IMR-90 (cell line): Measurements from ENCODE around the gene FLRT3. TPM values are rescaled to one million over a fixed set of nuclear protein-coding genes. Genes with fewer than 3 reads are reported as not detected.

ENCODE experiments used
- ATAC-seq: fragments of 200-7000 bp; cut with Tn5 transposase; 2 replicates; pipeline ENCODE4 v1.9.1; 2020; ENCODE audit warnings: low read depth, mild to moderate bottlenecking, moderate library complexity
- BruUV-seq: library from RNA; stranded (reverse); fragments of 400-500 nt; replicated peaks from 2 replicates; lab custom pipeline; 2021; lab: Mats Ljungman, UMichigan
- CTCF ChIA-PET: fragments of 300-600 bp; formaldehyde crosslinking; extraction: SDS; loops from one replicate; lab custom pipeline; 2021; ENCODE audit warnings: antibody characterized with exemption; lab: Yijun Ruan, JAX
- POLR2A ChIA-PET: fragments of 300-600 bp; sonication (Branson Sonifier 250); formaldehyde crosslinking; loops from one replicate; lab custom pipeline; 2022; ENCODE audit warnings: antibody characterized with exemption; ENCODE audit not compliant: unreplicated experiment; lab: Charles Lee
- DNase-seq: peaks from one replicate; pipeline ENCODE4 v3.0.0; 2013
- H2AFZ ChIP-seq: replicated peaks from 2 replicates; pipeline ENCODE3; 2013; ENCODE audit warnings: low read length, mild to moderate bottlenecking; ENCODE audit not compliant: poor library complexity
- H2AK5ac ChIP-seq: 2 replicates; pipeline ENCODE4 v1.6.1; 2013; ENCODE audit warnings: low read depth, low read length, inconsistent platforms
- H2AK9ac ChIP-seq: replicated peaks from 2 replicates; pipeline ENCODE3; 2013; ENCODE audit warnings: mild to moderate bottlenecking, low read depth, low read length, moderate library complexity; ENCODE audit not compliant: poor library complexity
- H2BK120ac ChIP-seq: 2 replicates; pipeline ENCODE4 v1.6.1; 2013; ENCODE audit warnings: low read depth, low read length, inconsistent platforms
- H2BK15ac ChIP-seq: 3 replicates; pipeline ENCODE4 v1.6.1; 2013; ENCODE audit warnings: low read depth, low read length, inconsistent platforms
- H2BK20ac ChIP-seq: 2 replicates; pipeline ENCODE4 v1.6.1; 2013; ENCODE audit warnings: low read depth, mild to moderate bottlenecking, inconsistent platforms, low read length, moderate library complexity
- H2BK5ac ChIP-seq: 2 replicates; pipeline ENCODE4 v1.6.1; 2013; ENCODE audit warnings: mild to moderate bottlenecking, low read depth, low read length, inconsistent platforms; ENCODE audit not compliant: poor library complexity, severe bottlenecking
- H3K14ac ChIP-seq: replicated peaks from 2 replicates; pipeline ENCODE4 v1.6.1; 2013; ENCODE audit warnings: low read depth, low read length, inconsistent platforms
- H3K18ac ChIP-seq: 2 replicates; pipeline ENCODE4 v1.6.1; 2013; ENCODE audit warnings: low read depth, low read length, control low read depth
- H3K23ac ChIP-seq: 2 replicates; pipeline ENCODE4 v1.6.1; 2013; ENCODE audit warnings: low read depth, low read length, inconsistent platforms
- H3K27ac ChIP-seq: 2 replicates; pipeline ENCODE4 v1.5.1; 2013; ENCODE audit warnings: mild to moderate bottlenecking, control low read depth, low read length; ENCODE audit not compliant: insufficient read depth
- H3K27me3 ChIP-seq: 2 replicates; pipeline ENCODE4 v1.6.1; 2013; ENCODE audit warnings: low read length; ENCODE audit not compliant: control insufficient read depth, insufficient read depth
- H3K36me3 ChIP-seq: 2 replicates; pipeline ENCODE4 v1.6.1; 2013; ENCODE audit warnings: low read length, mixed read lengths; ENCODE audit not compliant: control insufficient read depth, insufficient read depth
- H3K4ac ChIP-seq: 2 replicates; pipeline ENCODE4 v1.6.1; 2013; ENCODE audit warnings: low read depth, low read length, inconsistent platforms
- H3K4me1 ChIP-seq: 2 replicates; pipeline ENCODE4 v1.6.1; 2013; ENCODE audit warnings: low read length, mixed read lengths; ENCODE audit not compliant: control insufficient read depth, insufficient read depth
- H3K4me2 ChIP-seq: 2 replicates; pipeline ENCODE4 v1.6.1; 2013; ENCODE audit warnings: low read depth, mild to moderate bottlenecking, control low read depth, low read length, moderate library complexity
- H3K4me3 ChIP-seq: 2 replicates; pipeline ENCODE4 v1.5.1; 2013; ENCODE audit warnings: low read depth, mild to moderate bottlenecking, control low read depth, low read length, moderate library complexity; ENCODE audit not compliant: insufficient read depth
- H3K56ac ChIP-seq: 2 replicates; pipeline ENCODE4 v1.6.1; 2013; ENCODE audit warnings: low read length, inconsistent platforms; ENCODE audit not compliant: insufficient read depth; ENCODE audit errors: extremely low read depth
- H3K79me1 ChIP-seq, 2 experiments: 2 replicates each; pipeline ENCODE4 v1.6.1; 2013; ENCODE audit warnings: low read length in 2 of 2, inconsistent platforms in 1 of 2, low read depth in 1 of 2
- H3K9ac ChIP-seq: 2 replicates; pipeline ENCODE4 v1.6.1; 2013; ENCODE audit warnings: low read depth, low read length, control low read depth
- H3K9me1 ChIP-seq: 2 replicates; pipeline ENCODE4 v1.6.1; 2013; ENCODE audit warnings: low read length, inconsistent platforms; ENCODE audit not compliant: insufficient read depth
- H3K9me3 ChIP-seq: 2 replicates; pipeline ENCODE4 v1.6.1; 2013; ENCODE audit warnings: low read length; ENCODE audit not compliant: control insufficient read depth, insufficient read depth
- H4K20me1 ChIP-seq: 2 replicates; pipeline ENCODE4 v1.6.1; 2013; ENCODE audit warnings: low read length, inconsistent platforms; ENCODE audit not compliant: insufficient read depth
- H4K5ac ChIP-seq: 2 replicates; pipeline ENCODE4 v1.6.1; 2013; ENCODE audit warnings: mild to moderate bottlenecking, low read depth, low read length, control low read depth
- H4K8ac ChIP-seq, 2 experiments: 2 replicates each; pipeline ENCODE4 v1.6.1; 2013; ENCODE audit warnings: low read depth in 2 of 2, low read length in 2 of 2, control low read depth in 1 of 2, inconsistent platforms in 1 of 2
- H4K91ac ChIP-seq: 2 replicates; pipeline ENCODE4 v1.6.1; 2013; ENCODE audit warnings: low read depth, low read length, inconsistent platforms; ENCODE audit not compliant: insufficient read depth
- ELK1 ChIP-seq: fragments of 150-350 bp; IDR thresholded peaks from 2 replicates; pipeline ENCODE4 v1.6.1; 2016; ENCODE audit warnings: low read depth, mild to moderate bottlenecking, low read length, moderate library complexity, borderline replicate concordance
- MAFK ChIP-seq: IDR thresholded peaks from 2 replicates; pipeline ENCODE4 v1.6.1; 2012; ENCODE audit warnings: low read depth, low read length, improper control_type of control experiment
- MXI1 ChIP-seq: IDR thresholded peaks from 2 replicates; pipeline ENCODE4 v1.6.1; 2012; ENCODE audit warnings: low read depth, mild to moderate bottlenecking, low read length, moderate library complexity, borderline replicate concordance
- POLR2A ChIP-seq: IDR thresholded peaks from 2 replicates; pipeline ENCODE4 v1.6.1; 2012; ENCODE audit warnings: mild to moderate bottlenecking, low read depth, low read length
- RAD21 ChIP-seq: IDR thresholded peaks from 2 replicates; pipeline ENCODE4 v1.6.1; 2012; ENCODE audit warnings: low read length, improper control_type of control experiment
- RCOR1 ChIP-seq: IDR thresholded peaks from 2 replicates; pipeline ENCODE4 v1.6.1; 2012; ENCODE audit warnings: mild to moderate bottlenecking, low read length, improper control_type of control experiment; ENCODE audit not compliant: insufficient replicate concordance
- WGBS, 2 experiments: methylation state at CpG; one replicate each; pipeline versions ENCODE4 v1.1.5 to v1.1.7; 2013; ENCODE audit warnings: missing lambda C conversion rate in 2 of 2; ENCODE audit not compliant: insufficient read length in 1 of 2; ENCODE audit errors: extremely low coverage in 2 of 2; 5-methylcytosine and 5-hydroxymethylcytosine counted together
- dilution Hi-C: fragments of 300-500 bp; cut with HindIII; formaldehyde crosslinking; loops from one replicate; pipeline ENCODE4 v1.14.3; 2018; ENCODE audit warnings: low sequenced_read_pairs; ENCODE audit not compliant: unreplicated experiment
- in situ Hi-C: fragments of 300-500 bp; cut with MboI; formaldehyde crosslinking; loops from 3 replicates; pipeline ENCODE4 v1.14.3; 2019; ENCODE audit warnings: low sequenced_read_pairs, inconsistent platforms, mixed read lengths
- intact Hi-C: fragments of 100-400 bp; cut with micrococcal nuclease; formaldehyde crosslinking; loops from 2 replicates; pipeline ENCODE4 v1.10.0; 2022
- polyA plus RNA-seq, 3 experiments: library from polyadenylated mRNA; depleted of rRNA; stranded (reverse); fragments of >200 nt; gene quantifications; 2 replicates each; pipeline ENCODE4 v1.2.3, GENCODE V29; 2012; ENCODE audit warnings: low replicate concordance in 1 of 3
- total RNA-seq: library from RNA; depleted of rRNA; stranded (reverse); fragments of >200 nt; gene quantifications from 2 replicates; pipeline ENCODE4 v1.2.3, GENCODE V29; 2012

FLRT3 gene
- total and polyA plus RNA-seq, 2 of the 4 experiments (the other 2 are of a cell fraction) = 1.8 to 6.6 TPM

DNA sequence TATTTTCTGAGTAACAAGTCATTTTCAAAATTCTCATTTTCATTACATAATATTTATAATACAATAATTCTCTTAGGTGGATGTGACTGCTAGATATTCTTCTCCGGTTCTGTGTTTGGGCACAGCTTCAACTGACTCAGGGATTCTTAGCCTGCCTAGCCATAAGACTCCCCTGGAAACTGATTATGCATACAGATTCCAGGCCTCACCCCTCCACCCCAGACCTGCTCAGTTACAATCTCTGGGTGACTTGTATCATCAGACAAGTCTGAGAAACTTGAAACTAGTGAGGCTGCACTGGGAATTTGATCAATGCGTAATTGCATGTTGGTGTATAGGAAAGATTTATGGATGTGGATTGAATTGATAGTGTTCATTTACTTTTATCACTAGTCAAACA lies 25.4 kb downstream of the FLRT3 start:
- no peaks in the 10 kb centered on the region for H3K9me3 ChIP-seq
- ChIA-PET POLR2A (no interaction called here), CTCF (no interaction called here)
- H4K8ac ChIP-seq = no peak overlapping the region
- H2BK15ac ChIP-seq = no peak overlapping the region
- no peaks in the 10 kb centered on the region for H4K20me1 ChIP-seq
- H3K36me3 ChIP-seq = no peaks in the 10 kb centered on the region
- no peak overlapping the region for H3K27ac ChIP-seq
- DNase-seq (no peak), ATAC-seq (no peak)
- no peak overlapping the region for H4K91ac ChIP-seq
- no peak overlapping the region for H3K4ac ChIP-seq
- no peaks in the 10 kb centered on the region for H3K9me1 ChIP-seq
- no peak overlapping the region for H2AFZ ChIP-seq
- dilution Hi-C loops = no loop called here
- TF ChIP-seq RAD21 (no peak), ELK1 (no peak), RCOR1 (no peak), MAFK (no peak), POLR2A (no peak), MXI1 (no peak)
- H3K9ac ChIP-seq = no peak overlapping the region
- BruUV-seq = no TSS peak
- no peak overlapping the region for H2BK20ac ChIP-seq
- no peak overlapping the region for H2BK5ac ChIP-seq
- in situ Hi-C loops = no loop called here
- H4K5ac ChIP-seq = no peak overlapping the region
- WGBS, 2 experiments = no CpG with 5 or more reads among the region's 2 CpGs
- no peak overlapping the region for H2BK120ac ChIP-seq
- no peak overlapping the region for H3K4me2 ChIP-seq
- no peak overlapping the region for H3K18ac ChIP-seq
- no peak overlapping the region for H2AK5ac ChIP-seq
- H2AK9ac ChIP-seq = no peak overlapping the region
- no peak overlapping the region for H3K14ac ChIP-seq
- H3K4me3 ChIP-seq = no peak overlapping the region
- H3K56ac ChIP-seq = no peak overlapping the region
- H3K27me3 ChIP-seq = no peaks in the 10 kb centered on the region
- intact Hi-C loops = no loop called here
- no peaks in the 10 kb centered on the region for H3K79me1 ChIP-seq
- H3K4me1 ChIP-seq = no peaks in the 10 kb centered on the region
- H3K23ac ChIP-seq = no peak overlapping the region
